Cardiac muscle cell (in vitro differentiated cells and primary cell): Measurements from ENCODE around the gene PGAP2. TPM values are rescaled to one million over a fixed set of nuclear protein-coding genes. Genes with fewer than 3 reads are reported as not detected.
A peak's percentile ranks its signal among the peaks of the same experiment; 100 is the strongest.

Source experiments
- DNase-seq, 2 donors: peaks; one replicate each; pipeline versions ENCODE4 v3.0.0 to v3.0.0-alpha.2; 2010 to 2017; ENCODE audit warnings: low read depth in 1 of 2, low spot score in 1 of 2
- H3K27ac ChIP-seq: fragments of 200-600 bp; sonication (generic); 2 replicates; pipeline ENCODE4 v1.5.1; 2016
- H3K27me3 ChIP-seq: fragments of 200-600 bp; sonication (generic); 2 replicates; pipeline ENCODE4 v1.6.0; 2016; ENCODE audit warnings: control low read depth
- H3K36me3 ChIP-seq: fragments of 200-600 bp; sonication (generic); 2 replicates; pipeline ENCODE4 v1.5.1; 2016; ENCODE audit warnings: control low read depth
- H3K4me1 ChIP-seq: fragments of 200-600 bp; sonication (generic); 2 replicates; pipeline ENCODE4 v1.8.1; 2017; ENCODE audit warnings: low read depth, mild to moderate bottlenecking, mixed run types
- H3K4me3 ChIP-seq: fragments of 200-600 bp; sonication (generic); 2 replicates; pipeline ENCODE4 v1.5.1; 2016; ENCODE audit warnings: mild to moderate bottlenecking
- H3K9me3 ChIP-seq: fragments of 200-600 bp; sonication (generic); 2 replicates; pipeline ENCODE4 v1.5.1; 2017; ENCODE audit warnings: low read depth, mild to moderate bottlenecking, control low read depth
- CTCF ChIP-seq: IDR thresholded peaks from 2 replicates; pipeline ENCODE4 v1.5.1; 2012; ENCODE audit warnings: low read depth, mild to moderate bottlenecking, low read length
- polyA plus RNA-seq: library from polyadenylated mRNA; unstranded; fragments of >200 nt; fragmentation: Nextera tagmentation; extraction: Ambion mirVana; gene quantifications from 2 replicates; pipeline ENCODE4 v1.2.1, GENCODE V29; 2016
- total RNA-seq: library from RNA; depleted of rRNA; stranded (reverse); fragments of >200 nt; gene quantifications from 2 replicates; pipeline ENCODE4 v1.2.3, GENCODE V29; 2016

Gene PGAP2
- total and polyA plus RNA-seq, 2 experiments from 2014 or later: 18.2 to 24.9 TPM

- TF ChIP-seq CTCF: no peak
- DNase-seq: no peak
- H3K27me3 ChIP-seq: no peaks in the 10 kb centered on the region
- H3K4me1 ChIP-seq: peaks cover 13% of the 10 kb centered on the region
- no peak overlapping the region for H3K4me3 ChIP-seq
- peaks cover 5% of the 10 kb centered on the region for H3K36me3 ChIP-seq
- H3K9me3 ChIP-seq: no peaks in the 10 kb centered on the region
- H3K27ac ChIP-seq: no peak overlapping the region
Measured at GRCh38 chr11:3830730-3831129, 22.4 kb downstream of the PGAP2 start.

GRCh38 chr11:3831378-3832239, 23.2 kb downstream of the PGAP2 start:
- peak in 1 of 2 donors; percentile 82 for DNase-seq
- TF ChIP-seq CTCF: no peak
- peak overlapping the region; percentile 40 for H3K27ac ChIP-seq
- no peaks in the 10 kb centered on the region for H3K27me3 ChIP-seq
- H3K4me1 ChIP-seq: peaks cover 13% of the 10 kb centered on the region
- H3K4me3 ChIP-seq: no peak overlapping the region
- H3K36me3 ChIP-seq: peaks cover 5% of the 10 kb centered on the region
- no peaks in the 10 kb centered on the region for H3K9me3 ChIP-seq

GRCh38 chr11:3832816-3833215, 24.5 kb downstream of the PGAP2 start:
- TF ChIP-seq CTCF: no peak
- Histone ChIP-seq H3K36me3 (no peaks in the 10 kb centered on the region), H3K27ac (no peak overlapping the region), H3K27me3 (no peaks in the 10 kb centered on the region), H3K9me3 (no peaks in the 10 kb centered on the region), H3K4me1 (peaks cover 17% of the 10 kb centered on the region), H3K4me3 (no peak overlapping the region)
- no peak for DNase-seq

GRCh38 chr11:3833449-3833848, 25.1 kb downstream of the PGAP2 start:
- H3K4me3 ChIP-seq: no peak overlapping the region
- H3K27me3 ChIP-seq: no peaks in the 10 kb centered on the region
- peaks cover 17% of the 10 kb centered on the region for H3K4me1 ChIP-seq
- H3K9me3 ChIP-seq: no peaks in the 10 kb centered on the region
- DNase-seq: no peak
- H3K27ac ChIP-seq: no peak overlapping the region
- no peak for TF ChIP-seq CTCF
- H3K36me3 ChIP-seq: no peaks in the 10 kb centered on the region

- Histone ChIP-seq H3K36me3 (no peaks in the 10 kb centered on the region), H3K27me3 (no peaks in the 10 kb centered on the region), H3K4me3 (no peak overlapping the region), H3K4me1 (peaks cover 17% of the 10 kb centered on the region), H3K9me3 (no peaks in the 10 kb centered on the region), H3K27ac (no peak overlapping the region)
- TF ChIP-seq CTCF: no peak
- DNase-seq: no peak
Measured at GRCh38 chr11:3834349-3834663, 25.9 kb downstream of the PGAP2 start.
